Measurements from ENCODE around the gene ZBTB26.
A peak's percentile ranks its signal among the peaks of the same experiment; 100 is the strongest.

ZBTB26 gene

DNA sequence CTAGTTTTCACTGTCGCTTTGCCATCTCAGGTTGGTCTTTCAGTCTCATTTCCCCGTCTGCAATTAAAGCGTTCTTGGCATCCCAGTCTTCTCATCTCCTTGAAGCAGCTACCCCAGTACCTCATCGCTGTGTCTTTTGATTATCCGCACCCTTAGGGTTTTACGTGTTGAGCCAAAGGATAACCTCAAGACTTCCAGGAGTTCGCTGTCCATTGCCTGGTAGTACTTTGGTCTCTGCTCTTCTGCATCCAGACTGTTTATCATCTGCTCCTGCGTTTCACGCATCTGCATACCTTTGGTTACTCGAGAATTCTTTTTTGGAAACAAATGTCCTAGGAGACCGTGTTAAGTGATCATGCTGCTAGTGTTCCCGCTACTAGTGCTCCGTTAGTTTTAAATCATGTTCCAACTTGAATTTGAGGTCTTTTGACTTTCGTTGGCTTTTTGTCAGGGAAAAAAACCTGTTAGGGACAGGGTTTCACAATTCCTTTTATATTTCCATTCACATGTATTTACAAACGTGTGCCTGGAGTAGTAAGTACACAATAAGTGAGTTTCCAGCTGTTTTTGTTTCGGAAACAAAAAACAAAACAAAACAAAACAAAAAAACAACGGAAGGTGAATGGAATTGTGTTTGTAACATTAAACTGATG lies 10.4 kb upstream of the ZBTB26 start:
- Histone ChIP-seq H3K4me2 (ENCODE audit: low read depth, low read length, poor library complexity, severe bottlenecking) (peak overlapping the region; percentile 77), H3K4me3 (ENCODE audit: insufficient read depth, low read length, poor library complexity, severe bottlenecking) (peak overlapping the region; percentile 79), H3K27ac (ENCODE audit: low read depth, low read length) (peak overlapping the region; percentile 27; the same call in 1 of the 2 replicates), H4K20me1 (ENCODE audit: low read depth, low read length) (0 out of 2 replicates have a peak, but pooled peaks cover 4% of the 10 kb centered on the region), H3K9me2 (replicated peaks; ENCODE audit: insufficient read depth, low read length) (no peaks in the 10 kb centered on the region), H3K9ac (ENCODE audit: low read length) (peak overlapping the region; percentile 69), H2AFZ (ENCODE audit: low read depth, low read length, severe bottlenecking) (no peak overlapping the region), H3K9me3 (ENCODE audit: insufficient read depth, low read length) (no peaks in the 10 kb centered on the region), H3K27me3 (ENCODE audit: low read length) (no peaks in the 10 kb centered on the region), H3F3A (ENCODE audit: insufficient read depth) (peaks cover 22% of the 10 kb centered on the region; the same call in 1 of the 2 replicates), H3K36me3 (ENCODE audit: low read length) (no peaks in the 10 kb centered on the region), H3K79me2 (ENCODE audit: insufficient read depth, low read length) (peaks cover 58% of the 10 kb centered on the region)
- TF ChIP-seq, protein P1, sequence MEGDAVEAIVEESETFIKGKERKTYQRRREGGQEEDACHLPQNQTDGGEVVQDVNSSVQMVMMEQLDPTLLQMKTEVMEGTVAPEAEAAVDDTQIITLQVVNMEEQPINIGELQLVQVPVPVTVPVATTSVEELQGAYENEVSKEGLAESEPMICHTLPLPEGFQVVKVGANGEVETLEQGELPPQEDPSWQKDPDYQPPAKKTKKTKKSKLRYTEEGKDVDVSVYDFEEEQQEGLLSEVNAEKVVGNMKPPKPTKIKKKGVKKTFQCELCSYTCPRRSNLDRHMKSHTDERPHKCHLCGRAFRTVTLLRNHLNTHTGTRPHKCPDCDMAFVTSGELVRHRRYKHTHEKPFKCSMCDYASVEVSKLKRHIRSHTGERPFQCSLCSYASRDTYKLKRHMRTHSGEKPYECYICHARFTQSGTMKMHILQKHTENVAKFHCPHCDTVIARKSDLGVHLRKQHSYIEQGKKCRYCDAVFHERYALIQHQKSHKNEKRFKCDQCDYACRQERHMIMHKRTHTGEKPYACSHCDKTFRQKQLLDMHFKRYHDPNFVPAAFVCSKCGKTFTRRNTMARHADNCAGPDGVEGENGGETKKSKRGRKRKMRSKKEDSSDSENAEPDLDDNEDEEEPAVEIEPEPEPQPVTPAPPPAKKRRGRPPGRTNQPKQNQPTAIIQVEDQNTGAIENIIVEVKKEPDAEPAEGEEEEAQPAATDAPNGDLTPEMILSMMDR (IDR thresholded peaks at IDR 0.05; ENCODE audit: insufficient read depth, low read length, poor library complexity, severe bottlenecking), result no peak
- TF ChIP-seq EZH2phosphoT487 (conservative IDR thresholded peaks at IDR 0.05; ENCODE audit: low read length), result no peak

DNA sequence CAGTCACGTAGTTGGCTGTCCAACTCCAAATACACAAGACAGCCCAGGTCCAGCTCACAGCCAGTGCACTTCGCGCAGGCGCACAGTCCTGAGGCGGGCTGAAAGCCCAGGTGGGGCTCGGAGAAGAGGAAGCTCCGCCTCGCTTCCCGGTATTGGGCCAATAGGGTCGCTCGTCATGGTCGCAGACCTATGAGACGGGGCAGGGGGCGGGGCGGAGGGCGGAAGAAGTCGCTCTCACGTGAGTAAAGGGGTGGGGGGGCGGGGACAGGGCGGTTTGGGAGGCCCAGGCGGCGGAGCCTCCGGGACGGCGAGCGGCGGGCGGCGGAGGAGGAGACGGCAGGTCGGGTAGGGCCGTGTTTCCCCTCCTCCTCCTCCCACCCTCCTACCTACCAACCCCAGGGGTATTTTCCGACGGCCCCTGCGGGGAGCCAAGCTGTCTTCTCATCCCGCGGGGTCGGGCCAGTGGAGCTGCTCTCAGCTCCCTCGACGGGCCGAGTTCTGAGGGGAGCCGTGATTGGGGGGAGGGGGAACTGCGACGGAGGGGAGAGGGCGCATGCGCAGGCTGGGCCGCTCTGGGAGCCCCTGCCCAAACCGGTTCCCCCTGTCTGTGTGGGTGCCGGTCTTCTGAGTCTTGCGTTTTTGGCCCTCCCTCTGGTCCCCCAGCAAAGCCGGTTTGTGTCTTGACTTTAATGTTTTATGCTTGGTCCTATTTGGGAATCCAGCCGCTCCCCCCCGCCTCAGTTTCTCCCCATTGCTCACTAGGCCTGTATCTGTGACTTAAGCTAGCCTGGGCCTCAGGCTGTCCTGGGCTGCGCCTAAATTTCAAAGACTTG lies 9.7 kb upstream of the ZBTB26 start, which contains the start of gene RABGAP1:
Gene RABGAP1, plus strand, starts transcription at position 272 of the 833 bp plus-strand sequence. CDS start 16,040 bp downstream, outside the sequence.
- Histone ChIP-seq H3F3A (ENCODE audit: insufficient read depth) (peaks cover 22% of the 10 kb centered on the region; the same call in 1 of the 2 replicates), H3K9me3 (ENCODE audit: insufficient read depth, low read length) (no peaks in the 10 kb centered on the region), H3K27ac (ENCODE audit: low read depth, low read length) (peak within 1 kb of the TSS; percentile 27; the same call in 1 of the 2 replicates), H3K27me3 (ENCODE audit: low read length) (no peaks in the 10 kb centered on the region), H2AFZ (ENCODE audit: low read depth, low read length, severe bottlenecking) (peak within 1 kb of the TSS; percentile 75), H3K9me2 (replicated peaks; ENCODE audit: insufficient read depth, low read length) (no peaks in the 10 kb centered on the region), H3K36me3 (ENCODE audit: low read length) (no peaks in the 10 kb centered on the region), H3K4me3 (ENCODE audit: insufficient read depth, low read length, poor library complexity, severe bottlenecking) (peak within 1 kb of the TSS; percentile 79), H3K79me2 (ENCODE audit: insufficient read depth, low read length) (peaks cover 52% of the 10 kb centered on the region), H3K9ac (ENCODE audit: low read length) (peak within 1 kb of the TSS; percentile 69), H4K20me1 (ENCODE audit: low read depth, low read length) (0 out of 2 replicates have a peak, but pooled peaks cover 4% of the 10 kb centered on the region), H3K4me2 (ENCODE audit: low read depth, low read length, poor library complexity, severe bottlenecking) (peak within 1 kb of the TSS; percentile 77)
- no peak for TF ChIP-seq EZH2phosphoT487 (conservative IDR thresholded peaks at IDR 0.05; ENCODE audit: low read length)
- TF ChIP-seq, protein P1 (IDR thresholded peaks at IDR 0.05; ENCODE audit: insufficient read depth, low read length, poor library complexity, severe bottlenecking), result no peak

DNA sequence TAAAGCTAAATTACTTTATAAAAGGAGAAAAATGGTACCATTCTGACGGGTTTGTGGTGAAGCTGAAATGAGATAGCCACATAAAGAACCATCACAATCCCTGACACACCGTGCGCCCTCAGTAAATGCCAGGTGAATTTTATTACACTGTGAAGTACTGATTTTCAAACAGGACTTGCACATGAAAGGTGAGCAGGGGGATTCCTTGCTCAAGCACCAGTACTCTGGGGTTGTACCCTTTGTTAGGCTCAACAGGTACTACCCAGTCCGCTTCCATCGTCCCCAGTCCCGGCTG lies 9.1 kb upstream of the ZBTB26 start:
- Histone ChIP-seq H3K4me2 (ENCODE audit: low read depth, low read length, poor library complexity, severe bottlenecking) (peak overlapping the region; percentile 69), H2AFZ (ENCODE audit: low read depth, low read length, severe bottlenecking) (peak overlapping the region; percentile 75), H3K79me2 (ENCODE audit: insufficient read depth, low read length) (peaks cover 52% of the 10 kb centered on the region), H3K27ac (ENCODE audit: low read depth, low read length) (no peak overlapping the region), H3K9me2 (replicated peaks; ENCODE audit: insufficient read depth, low read length) (no peaks in the 10 kb centered on the region), H3K9me3 (ENCODE audit: insufficient read depth, low read length) (no peaks in the 10 kb centered on the region), H3K27me3 (ENCODE audit: low read length) (no peaks in the 10 kb centered on the region), H3F3A (ENCODE audit: insufficient read depth) (peaks cover 22% of the 10 kb centered on the region; the same call in 1 of the 2 replicates), H3K36me3 (ENCODE audit: low read length) (no peaks in the 10 kb centered on the region), H4K20me1 (ENCODE audit: low read depth, low read length) (0 out of 2 replicates have a peak, but pooled peaks cover 4% of the 10 kb centered on the region), H3K4me3 (ENCODE audit: insufficient read depth, low read length, poor library complexity, severe bottlenecking) (peak overlapping the region; percentile 52), H3K9ac (ENCODE audit: low read length) (peak overlapping the region; percentile 69)
- TF ChIP-seq EZH2phosphoT487 (conservative IDR thresholded peaks at IDR 0.05; ENCODE audit: low read length), result no peak
- TF ChIP-seq, protein P1 (IDR thresholded peaks at IDR 0.05; ENCODE audit: insufficient read depth, low read length, poor library complexity, severe bottlenecking), result no peak

Measured in SU-DHL-6 (cell line).